Mesendoderm (in vitro differentiated cells): ENCODE data around the gene ARSJ.

Experiments used
- DNase-seq: peaks from one replicate; pipeline ENCODE4 v3.0.0; 2013
- H2AK5ac ChIP-seq: 2 replicates; pipeline ENCODE4 v1.6.1; 2013; ENCODE audit warnings: low read length, inconsistent platforms
- H2BK120ac ChIP-seq: 2 replicates; pipeline ENCODE4 v1.6.1; 2013; ENCODE audit warnings: low read depth, mild to moderate bottlenecking, low read length, moderate library complexity, mixed read lengths
- H2BK15ac ChIP-seq: replicated peaks from 2 replicates; pipeline ENCODE4 v1.6.1; 2013; ENCODE audit warnings: low read depth, mild to moderate bottlenecking, moderate library complexity
- H2BK5ac ChIP-seq: 2 replicates; pipeline ENCODE4 v1.6.1; 2013; ENCODE audit warnings: low read length, inconsistent platforms
- H3K18ac ChIP-seq: 2 replicates; pipeline ENCODE4 v1.6.1; 2013; ENCODE audit warnings: mild to moderate bottlenecking, low read length, mixed read lengths
- H3K23ac ChIP-seq: one replicate; pipeline ENCODE4 v1.6.1; 2013; ENCODE audit warnings: low read length
- H3K27ac ChIP-seq: 2 replicates; pipeline ENCODE4 v1.5.1; 2013; ENCODE audit warnings: low read depth, mild to moderate bottlenecking, inconsistent platforms, low read length, moderate library complexity
- H3K27me3 ChIP-seq: 2 replicates; pipeline ENCODE4 v1.6.1; 2013; ENCODE audit warnings: low read length, control low read depth, mild to moderate bottlenecking, inconsistent platforms; ENCODE audit not compliant: insufficient read depth, poor library complexity
- H3K36me3 ChIP-seq: 2 replicates; pipeline ENCODE4 v1.6.1; 2013; ENCODE audit warnings: low read length, inconsistent platforms; ENCODE audit not compliant: control insufficient read depth, insufficient read depth
- H3K4ac ChIP-seq: one replicate; pipeline ENCODE4 v1.6.1; 2013; ENCODE audit warnings: low read depth, mild to moderate bottlenecking, low read length, moderate library complexity
- H3K4me1 ChIP-seq: 2 replicates; pipeline ENCODE4 v1.6.1; 2013; ENCODE audit warnings: low read depth, low read length, inconsistent platforms; ENCODE audit not compliant: control insufficient read depth
- H3K4me2 ChIP-seq: 2 replicates; pipeline ENCODE4 v1.6.1; 2013; ENCODE audit warnings: low read length
- H3K4me3 ChIP-seq: 2 replicates; pipeline ENCODE4 v1.5.1; 2013; ENCODE audit warnings: mild to moderate bottlenecking, low read length
- H3K56ac ChIP-seq: one replicate; pipeline ENCODE4 v1.6.1; 2013; ENCODE audit warnings: low read length
- H3K79me1 ChIP-seq: 2 replicates; pipeline ENCODE4 v1.6.1; 2013; ENCODE audit warnings: low read length, inconsistent platforms
- H3K79me2 ChIP-seq: 2 replicates; pipeline ENCODE4 v1.6.1; 2013; ENCODE audit warnings: mild to moderate bottlenecking, low read length; ENCODE audit not compliant: control insufficient read depth, insufficient read depth
- H3K9ac ChIP-seq: 2 replicates; pipeline ENCODE4 v1.6.1; 2013; ENCODE audit warnings: low read length, inconsistent platforms
- H4K5ac ChIP-seq: one replicate; pipeline ENCODE4 v1.6.1; 2013; ENCODE audit warnings: low read length
- H4K8ac ChIP-seq: one replicate; pipeline ENCODE4 v1.6.1; 2013; ENCODE audit warnings: low read depth, mild to moderate bottlenecking, control low read depth, low read length, moderate library complexity
- WGBS: extraction: QIAGEN DNeasy Blood & Tissue Kit; methylation state at CpG from one replicate; pipeline ENCODE4 v1.1.7; 2013; ENCODE audit warnings: low lambda C conversion rate, missing lambda C conversion rate; ENCODE audit not compliant: insufficient coverage; ENCODE audit errors: extremely low coverage; 5-methylcytosine and 5-hydroxymethylcytosine counted together

Gene ARSJ

GRCh38 chr4:113971706-113972360 is 7.6 kb downstream of the ARSJ start:
- H4K5ac ChIP-seq = no peak overlapping the region

GRCh38 chr4:113969709-113970334 is 9.6 kb downstream of the ARSJ start:
- H3K36me3 ChIP-seq = no peaks in the 10 kb centered on the region
- no peak overlapping the region for H2BK120ac ChIP-seq
- WGBS = no CpG with 5 or more reads among the region's 1 CpG
- no peak overlapping the region for H3K4ac ChIP-seq
- no peak overlapping the region for H3K4me3 ChIP-seq
- no peak overlapping the region for H3K18ac ChIP-seq
- no peak overlapping the region for H2AK5ac ChIP-seq
- no peaks in the 10 kb centered on the region for H3K79me1 ChIP-seq
- no peak for DNase-seq
- H3K4me2 ChIP-seq = no peak overlapping the region
- H3K56ac ChIP-seq = no peak overlapping the region
- no peak overlapping the region for H3K9ac ChIP-seq
- no peaks in the 10 kb centered on the region for H3K27me3 ChIP-seq
- H3K27ac ChIP-seq = no peak overlapping the region
- no peak overlapping the region for H4K8ac ChIP-seq
- H3K79me2 ChIP-seq = no peaks in the 10 kb centered on the region
- no peak overlapping the region for H3K23ac ChIP-seq
- no peak overlapping the region for H4K5ac ChIP-seq
- no peak overlapping the region for H2BK15ac ChIP-seq
- H2BK5ac ChIP-seq = no peak overlapping the region
- H3K4me1 ChIP-seq = no peaks in the 10 kb centered on the region

More at GRCh38 chr4:113971706-113972360, 7.6 kb downstream of the ARSJ start:
- H3K23ac ChIP-seq = no peak overlapping the region
- DNase-seq = no peak
- no peak overlapping the region for H3K9ac ChIP-seq
- H3K27ac ChIP-seq = no peak overlapping the region
- no peak overlapping the region for H2BK15ac ChIP-seq
- no peaks in the 10 kb centered on the region for H3K36me3 ChIP-seq
- no peaks in the 10 kb centered on the region for H3K27me3 ChIP-seq
- H2BK5ac ChIP-seq = no peak overlapping the region
- no peak overlapping the region for H3K4me3 ChIP-seq
- H2BK120ac ChIP-seq = no peak overlapping the region
- no peak overlapping the region for H3K56ac ChIP-seq
- H4K8ac ChIP-seq = no peak overlapping the region
- H3K4ac ChIP-seq = no peak overlapping the region
- H3K79me2 ChIP-seq = peaks cover 2% of the 10 kb centered on the region
- H3K79me1 ChIP-seq = no peaks in the 10 kb centered on the region
- no CpG with 5 or more reads among the region's 2 CpGs for WGBS
- no peak overlapping the region for H3K4me2 ChIP-seq
- H3K4me1 ChIP-seq = no peaks in the 10 kb centered on the region
- no peak overlapping the region for H2AK5ac ChIP-seq
- H3K18ac ChIP-seq = no peak overlapping the region

GRCh38 chr4:113968473-113968872 is 11.0 kb downstream of the ARSJ start:
- Histone ChIP-seq H2BK5ac (no peak overlapping the region), H3K4me3 (no peak overlapping the region), H3K79me2 (no peaks in the 10 kb centered on the region), H3K56ac (no peak overlapping the region), H3K9ac (no peak overlapping the region), H3K27me3 (no peaks in the 10 kb centered on the region), H3K23ac (no peak overlapping the region), H2BK120ac (no peak overlapping the region), H2AK5ac (no peak overlapping the region), H3K4me2 (no peak overlapping the region), H3K4me1 (no peaks in the 10 kb centered on the region), H4K5ac (no peak overlapping the region), H3K27ac (no peak overlapping the region), H2BK15ac (no peak overlapping the region), H3K4ac (no peak overlapping the region), H3K36me3 (no peaks in the 10 kb centered on the region), H4K8ac (no peak overlapping the region), H3K18ac (no peak overlapping the region), H3K79me1 (no peaks in the 10 kb centered on the region)
- no CpG with 5 or more reads among the region's 2 CpGs for WGBS
- DNase-seq = no peak

GRCh38 chr4:113967687-113968086 is 11.8 kb downstream of the ARSJ start:
- no peak overlapping the region for H3K4me3 ChIP-seq
- H3K36me3 ChIP-seq = no peaks in the 10 kb centered on the region
- H3K79me1 ChIP-seq = no peaks in the 10 kb centered on the region
- no peak overlapping the region for H4K5ac ChIP-seq
- H3K4ac ChIP-seq = no peak overlapping the region
- H3K27ac ChIP-seq = no peak overlapping the region
- no peak overlapping the region for H3K18ac ChIP-seq
- no peak overlapping the region for H2AK5ac ChIP-seq
- H3K56ac ChIP-seq = no peak overlapping the region
- no peak overlapping the region for H4K8ac ChIP-seq
- H3K9ac ChIP-seq = no peak overlapping the region
- H3K4me2 ChIP-seq = no peak overlapping the region
- DNase-seq = no peak
- no peaks in the 10 kb centered on the region for H3K4me1 ChIP-seq
- H2BK15ac ChIP-seq = no peak overlapping the region
- no peak overlapping the region for H3K23ac ChIP-seq
- H3K27me3 ChIP-seq = no peaks in the 10 kb centered on the region
- H2BK5ac ChIP-seq = no peak overlapping the region
- no peaks in the 10 kb centered on the region for H3K79me2 ChIP-seq
- no peak overlapping the region for H2BK120ac ChIP-seq

- Histone ChIP-seq H3K9ac (no peak overlapping the region), H3K79me2 (no peaks in the 10 kb centered on the region), H3K4me1 (no peaks in the 10 kb centered on the region), H3K4me3 (no peak overlapping the region), H4K8ac (no peak overlapping the region), H3K56ac (no peak overlapping the region), H2BK15ac (no peak overlapping the region), H3K4me2 (no peak overlapping the region), H3K79me1 (no peaks in the 10 kb centered on the region), H3K27me3 (no peaks in the 10 kb centered on the region), H4K5ac (no peak overlapping the region), H2BK5ac (no peak overlapping the region), H2BK120ac (no peak overlapping the region), H3K27ac (no peak overlapping the region), H2AK5ac (no peak overlapping the region), H3K4ac (no peak overlapping the region), H3K36me3 (no peaks in the 10 kb centered on the region), H3K23ac (no peak overlapping the region), H3K18ac (no peak overlapping the region)
- WGBS = no CpG with 5 or more reads among the region's 3 CpGs
- DNase-seq = no peak
These were observed 16.7 kb downstream of the ARSJ start for GRCh38 chr4:113962719-113963265.

GRCh38 chr4:113962016-113962347 is 17.5 kb downstream of the ARSJ start:
- Histone ChIP-seq H3K56ac (no peak overlapping the region), H3K9ac (no peak overlapping the region), H3K23ac (no peak overlapping the region), H2AK5ac (no peak overlapping the region), H3K27ac (no peak overlapping the region), H3K79me2 (no peaks in the 10 kb centered on the region), H3K4ac (no peak overlapping the region), H2BK5ac (no peak overlapping the region), H3K4me2 (no peak overlapping the region), H2BK15ac (no peak overlapping the region), H3K4me3 (no peak overlapping the region), H3K27me3 (no peaks in the 10 kb centered on the region), H3K79me1 (no peaks in the 10 kb centered on the region), H4K8ac (no peak overlapping the region), H4K5ac (no peak overlapping the region), H3K36me3 (no peaks in the 10 kb centered on the region), H2BK120ac (no peak overlapping the region), H3K18ac (no peak overlapping the region), H3K4me1 (no peaks in the 10 kb centered on the region)
- WGBS = no CpG with 5 or more reads among the region's 2 CpGs
- DNase-seq = no peak
